ENCODE data around the gene MAX.

MAX gene

GRCh38 chr14:65069874-65070413, 32.4 kb downstream of the MAX start:
- Histone ChIP-seq H3K4me1 (ENCODE audit: insufficient read depth, low read length) (no peaks in the 10 kb centered on the region), H3K27me3 (ENCODE audit: insufficient read depth, low read length) (no peaks in the 10 kb centered on the region), H3K27ac (ENCODE audit: low read length) (no peak overlapping the region), H3K9me3 (ENCODE audit: insufficient read depth, low read depth, low read length) (no peaks in the 10 kb centered on the region), H3K36me3 (ENCODE audit: insufficient read depth, low read depth, low read length) (peaks cover 33% of the 10 kb centered on the region), H3K4me3 (ENCODE audit: low read length) (no peak overlapping the region), H3K9ac (ENCODE audit: low read depth, low read length) (no peak overlapping the region)

- no peak overlapping the region for H3K4me3 ChIP-seq (ENCODE audit: low read length)
- no peaks in the 10 kb centered on the region for H3K4me1 ChIP-seq (ENCODE audit: insufficient read depth, low read length)
- no peaks in the 10 kb centered on the region for H3K9me3 ChIP-seq (ENCODE audit: insufficient read depth, low read depth, low read length)
- H3K27ac ChIP-seq (ENCODE audit: low read length), result no peak overlapping the region
- H3K27me3 ChIP-seq (ENCODE audit: insufficient read depth, low read length), result no peaks in the 10 kb centered on the region
- H3K9ac ChIP-seq (ENCODE audit: low read depth, low read length), result no peak overlapping the region
- peaks cover 56% of the 10 kb centered on the region for H3K36me3 ChIP-seq (ENCODE audit: insufficient read depth, low read depth, low read length)
Measured at GRCh38 chr14:65065719-65066118, 36.6 kb downstream of the MAX start.

- no peak overlapping the region for H3K4me3 ChIP-seq (ENCODE audit: low read length)
- no peak overlapping the region for H3K27ac ChIP-seq (ENCODE audit: low read length)
- H3K27me3 ChIP-seq (ENCODE audit: insufficient read depth, low read length), result no peaks in the 10 kb centered on the region
- no peaks in the 10 kb centered on the region for H3K9me3 ChIP-seq (ENCODE audit: insufficient read depth, low read depth, low read length)
- H3K36me3 ChIP-seq (ENCODE audit: insufficient read depth, low read depth, low read length), result peaks cover 46% of the 10 kb centered on the region
- no peak overlapping the region for H3K9ac ChIP-seq (ENCODE audit: low read depth, low read length)
- no peaks in the 10 kb centered on the region for H3K4me1 ChIP-seq (ENCODE audit: insufficient read depth, low read length)
Measured at GRCh38 chr14:65062096-65063075, 39.9 kb downstream of the MAX start.

GRCh38 chr14:65057695-65058094, 44.6 kb downstream of the MAX start:
- Histone ChIP-seq H3K36me3 (ENCODE audit: insufficient read depth, low read depth, low read length) (peaks cover 33% of the 10 kb centered on the region), H3K27ac (ENCODE audit: low read length) (no peak overlapping the region), H3K9ac (ENCODE audit: low read depth, low read length) (no peak overlapping the region), H3K4me1 (ENCODE audit: insufficient read depth, low read length) (no peaks in the 10 kb centered on the region), H3K27me3 (ENCODE audit: insufficient read depth, low read length) (no peaks in the 10 kb centered on the region), H3K9me3 (ENCODE audit: insufficient read depth, low read depth, low read length) (no peaks in the 10 kb centered on the region), H3K4me3 (ENCODE audit: low read length) (no peak overlapping the region)

- Histone ChIP-seq H3K9ac (ENCODE audit: low read depth, low read length) (no peak overlapping the region), H3K27ac (ENCODE audit: low read length) (no peak overlapping the region), H3K27me3 (ENCODE audit: insufficient read depth, low read length) (no peaks in the 10 kb centered on the region), H3K4me3 (ENCODE audit: low read length) (no peak overlapping the region), H3K4me1 (ENCODE audit: insufficient read depth, low read length) (no peaks in the 10 kb centered on the region), H3K36me3 (ENCODE audit: insufficient read depth, low read depth, low read length) (peaks cover 13% of the 10 kb centered on the region), H3K9me3 (ENCODE audit: insufficient read depth, low read depth, low read length) (no peaks in the 10 kb centered on the region)
Measured at GRCh38 chr14:65054471-65055085, 47.7 kb downstream of the MAX start.

GRCh38 chr14:65053466-65053865, 48.9 kb downstream of the MAX start:
- H3K36me3 ChIP-seq (ENCODE audit: insufficient read depth, low read depth, low read length), result peaks cover 13% of the 10 kb centered on the region
- H3K9me3 ChIP-seq (ENCODE audit: insufficient read depth, low read depth, low read length), result no peaks in the 10 kb centered on the region
- H3K27ac ChIP-seq (ENCODE audit: low read length), result no peak overlapping the region
- H3K9ac ChIP-seq (ENCODE audit: low read depth, low read length), result no peak overlapping the region
- H3K27me3 ChIP-seq (ENCODE audit: insufficient read depth, low read length), result no peaks in the 10 kb centered on the region
- no peak overlapping the region for H3K4me3 ChIP-seq (ENCODE audit: low read length)
- H3K4me1 ChIP-seq (ENCODE audit: insufficient read depth, low read length), result no peaks in the 10 kb centered on the region

- H3K4me1 ChIP-seq (ENCODE audit: insufficient read depth, low read length), result no peaks in the 10 kb centered on the region
Measured at GRCh38 chr14:65052832-65053231, 49.5 kb downstream of the MAX start.

GRCh38 chr14:65045709-65046108, 56.6 kb downstream of the MAX start:
- H3K4me1 ChIP-seq (ENCODE audit: insufficient read depth, low read length), result peaks cover 7% of the 10 kb centered on the region; the same call in 1 of the 2 replicates

More at GRCh38 chr14:65052832-65053231, 49.5 kb downstream of the MAX start:
- Histone ChIP-seq H3K36me3 (ENCODE audit: insufficient read depth, low read depth, low read length) (peaks cover 13% of the 10 kb centered on the region), H3K9me3 (ENCODE audit: insufficient read depth, low read depth, low read length) (no peaks in the 10 kb centered on the region), H3K27me3 (ENCODE audit: insufficient read depth, low read length) (no peaks in the 10 kb centered on the region), H3K9ac (ENCODE audit: low read depth, low read length) (no peak overlapping the region), H3K27ac (ENCODE audit: low read length) (no peak overlapping the region), H3K4me3 (ENCODE audit: low read length) (no peak overlapping the region)

DNA sequence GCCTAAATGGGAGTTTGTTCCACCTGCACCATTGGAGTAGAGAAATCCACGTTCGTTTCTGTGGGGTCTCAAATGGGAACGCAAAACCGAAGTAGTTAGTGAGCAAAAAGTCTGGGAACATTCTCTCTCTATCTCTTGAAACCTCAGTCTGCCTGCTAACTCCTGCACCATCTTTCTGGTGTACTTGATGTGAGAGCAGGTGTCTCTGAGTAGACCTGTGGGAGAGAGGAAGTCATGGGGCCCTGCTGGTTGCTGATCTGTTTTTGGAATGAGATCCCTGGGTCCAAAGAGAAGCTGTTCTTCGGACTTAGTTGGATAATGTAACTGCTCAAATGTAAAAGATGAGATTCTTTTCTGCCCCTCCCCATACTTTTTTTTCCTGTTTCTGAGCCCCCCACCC, 57.3 kb downstream of the MAX start:
- Histone ChIP-seq H3K36me3 (ENCODE audit: insufficient read depth, low read depth, low read length) (peaks cover 32% of the 10 kb centered on the region), H3K4me1 (ENCODE audit: insufficient read depth, low read length) (peaks cover 7% of the 10 kb centered on the region; the same call in 1 of the 2 replicates), H3K27me3 (ENCODE audit: insufficient read depth, low read length) (no peaks in the 10 kb centered on the region), H3K4me3 (ENCODE audit: low read length) (no peak overlapping the region), H3K27ac (ENCODE audit: low read length) (no peak overlapping the region), H3K9ac (ENCODE audit: low read depth, low read length) (no peak overlapping the region), H3K9me3 (ENCODE audit: insufficient read depth, low read depth, low read length) (no peaks in the 10 kb centered on the region)

More at GRCh38 chr14:65045709-65046108, 56.6 kb downstream of the MAX start:
- H3K9me3 ChIP-seq (ENCODE audit: insufficient read depth, low read depth, low read length), result no peaks in the 10 kb centered on the region
- no peak overlapping the region for H3K27ac ChIP-seq (ENCODE audit: low read length)
- no peak overlapping the region for H3K9ac ChIP-seq (ENCODE audit: low read depth, low read length)
- H3K4me3 ChIP-seq (ENCODE audit: low read length), result no peak overlapping the region
- no peaks in the 10 kb centered on the region for H3K27me3 ChIP-seq (ENCODE audit: insufficient read depth, low read length)
- peaks cover 28% of the 10 kb centered on the region for H3K36me3 ChIP-seq (ENCODE audit: insufficient read depth, low read depth, low read length)

- Histone ChIP-seq H3K9me3 (ENCODE audit: insufficient read depth, low read depth, low read length) (no peaks in the 10 kb centered on the region), H3K27me3 (ENCODE audit: insufficient read depth, low read length) (no peaks in the 10 kb centered on the region), H3K9ac (ENCODE audit: low read depth, low read length) (no peak overlapping the region), H3K4me1 (ENCODE audit: insufficient read depth, low read length) (peaks cover 7% of the 10 kb centered on the region; the same call in 1 of the 2 replicates), H3K27ac (ENCODE audit: low read length) (no peak overlapping the region), H3K4me3 (ENCODE audit: low read length) (no peak overlapping the region), H3K36me3 (ENCODE audit: insufficient read depth, low read depth, low read length) (peaks cover 32% of the 10 kb centered on the region)
Measured at GRCh38 chr14:65044596-65044959, 57.7 kb downstream of the MAX start.

DNA sequence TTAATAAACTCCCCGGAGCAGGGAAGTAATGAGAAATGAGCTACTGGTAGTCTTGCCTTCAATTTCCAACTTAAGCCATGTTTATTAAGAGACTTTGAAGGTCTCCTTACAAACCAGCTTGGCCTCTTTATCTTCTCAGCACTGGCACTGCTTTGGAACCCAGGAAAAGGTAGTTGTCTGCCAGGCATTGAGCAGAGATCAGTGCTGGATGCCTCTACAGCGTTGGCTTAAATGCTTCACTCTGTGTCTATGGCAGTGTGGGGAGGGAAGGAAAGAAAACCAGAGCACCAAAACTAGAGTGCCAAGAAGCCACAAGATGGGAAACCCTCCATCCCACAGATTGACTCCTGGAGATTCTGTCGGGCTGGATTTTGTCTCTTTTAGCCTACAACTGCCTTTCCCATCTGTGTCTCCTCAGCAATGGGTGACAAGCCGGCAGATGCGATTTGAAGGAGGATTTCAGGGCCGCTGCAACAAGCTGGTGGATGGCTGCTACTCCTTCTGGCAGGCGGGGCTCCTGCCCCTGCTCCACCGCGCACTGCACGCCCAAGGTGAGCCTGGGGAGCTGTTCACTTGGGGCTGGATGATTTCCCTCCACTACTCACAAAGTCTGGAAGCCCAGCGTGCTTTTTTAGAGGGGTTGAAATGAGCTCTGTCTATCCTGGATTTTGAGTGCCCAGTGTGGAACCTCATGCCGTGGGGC, 58.3 kb downstream of the MAX start:
- Histone ChIP-seq H3K27ac (ENCODE audit: low read length) (no peak overlapping the region), H3K4me1 (ENCODE audit: insufficient read depth, low read length) (peaks cover 7% of the 10 kb centered on the region; the same call in 1 of the 2 replicates), H3K27me3 (ENCODE audit: insufficient read depth, low read length) (no peaks in the 10 kb centered on the region), H3K9me3 (ENCODE audit: insufficient read depth, low read depth, low read length) (no peaks in the 10 kb centered on the region), H3K36me3 (ENCODE audit: insufficient read depth, low read depth, low read length) (peaks cover 32% of the 10 kb centered on the region), H3K4me3 (ENCODE audit: low read length) (no peak overlapping the region), H3K9ac (ENCODE audit: low read depth, low read length) (no peak overlapping the region)
